Activated T-helper 1 cell treated with Interleukin-2 at 50 U/mL for 16 hours (primary cell): ENCODE results near the gene LAMP1.
"Not testable (repeated sequence)": the region's sequence is repeated elsewhere in the genome, so short reads cannot be mapped to it uniquely, and the experiment has no call there.

Experiments used
- DNase-seq: peaks from one replicate; pipeline ENCODE4 v3.0.0-alpha.2; 2020; ENCODE audit warnings: low read depth

The LAMP1 gene

GRCh38 chr13:113296823-113297369 lies at the start of gene LAMP1:
Gene LAMP1 (plus strand): TSS chr13:113297239. CDS start chr13:113297435, 196 bp downstream.
- DNase-seq, result peak; percentile 99

GRCh38 chr13:113252516-113253095 lies 44.4 kb upstream of the LAMP1 start:
- DNase-seq, result no peak

- DNase-seq, result not testable (repeated sequence)
These were observed 39.1 kb upstream of the LAMP1 start for GRCh38 chr13:113257908-113258307.

GRCh38 chr13:113258321-113259054 lies 38.6 kb upstream of the LAMP1 start:
- DNase-seq, result no peak

- DNase-seq, result no peak
These were observed 36.0 kb upstream of the LAMP1 start for GRCh38 chr13:113260996-113261395.

GRCh38 chr13:113263016-113263415 lies 34.0 kb upstream of the LAMP1 start:
- not testable (repeated sequence) for DNase-seq

GRCh38 chr13:113267642-113268405 lies 29.2 kb upstream of the LAMP1 start:
- DNase-seq, result no peak

GRCh38 chr13:113272031-113272430 lies 25.0 kb upstream of the LAMP1 start:
- no peak for DNase-seq

- DNase-seq, result no peak
These were observed 24.3 kb upstream of the LAMP1 start for GRCh38 chr13:113272701-113273181.

- DNase-seq, result no peak
These were observed 23.7 kb upstream of the LAMP1 start for GRCh38 chr13:113273321-113273720.

GRCh38 chr13:113273851-113274590 lies 23.0 kb upstream of the LAMP1 start:
- no peak for DNase-seq

- DNase-seq, result no peak
These were observed 22.3 kb upstream of the LAMP1 start for GRCh38 chr13:113274721-113275120.

GRCh38 chr13:113275387-113275786 lies 21.7 kb upstream of the LAMP1 start:
- DNase-seq, result no peak

GRCh38 chr13:113280126-113280525 lies 16.9 kb upstream of the LAMP1 start:
- no peak for DNase-seq

- DNase-seq, result no peak
These were observed 13.1 kb upstream of the LAMP1 start for GRCh38 chr13:113283904-113284303.

- no peak for DNase-seq
These were observed 8.2 kb upstream of the LAMP1 start for GRCh38 chr13:113288880-113289279.

GRCh38 chr13:113291129-113291528 lies 5.9 kb upstream of the LAMP1 start:
- DNase-seq, result no peak

GRCh38 chr13:113292021-113292862 lies 4.8 kb upstream of the LAMP1 start:
- no peak for DNase-seq

- DNase-seq, result no peak
These were observed 3.4 kb upstream of the LAMP1 start for GRCh38 chr13:113293686-113294085.

- no peak for DNase-seq
These were observed 1.3 kb upstream of the LAMP1 start for GRCh38 chr13:113295776-113296175.
